ENCODE data around the gene ERI3. TPM values are rescaled to one million over a fixed set of nuclear protein-coding genes. Genes with fewer than 3 reads are reported as not detected.

The ERI3 gene
- total and polyA plus RNA-seq, 2 of the 4 experiments (the other 2 are of a cell fraction) = 56.6 to 70.9 TPM

DNA sequence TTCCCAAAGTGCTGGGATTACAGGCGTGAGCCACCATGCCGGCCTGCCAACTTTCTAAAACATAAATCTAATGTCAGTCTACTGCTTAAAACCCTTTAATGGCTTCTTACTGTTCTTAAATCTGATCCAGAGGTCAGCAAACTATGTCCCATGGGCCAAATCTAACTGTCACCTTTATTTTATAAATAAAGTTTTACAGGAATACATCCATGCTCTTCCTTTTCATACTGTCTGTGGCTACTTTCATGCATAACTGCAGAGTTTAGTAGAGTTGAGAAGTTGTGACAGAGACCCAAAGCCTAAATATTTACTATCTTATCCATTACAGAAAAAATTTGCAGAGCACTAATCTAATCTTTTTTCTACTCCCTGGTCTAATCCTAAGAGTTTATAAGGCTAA, 3.8 kb downstream of the ERI3 start:
- peaks cover 8% of the 10 kb centered on the region for H3K9me1 ChIP-seq (ENCODE audit: insufficient read depth, low read length)
- ATAC-seq (ENCODE audit: low read depth) (no peak), DNase-seq (no peak)
- peaks cover 3% of the 10 kb centered on the region for H3K4me1 ChIP-seq (ENCODE audit: control insufficient read depth, insufficient read depth, low read length)
- H2AK5ac ChIP-seq (ENCODE audit: low read depth, low read length) = no peak overlapping the region
- H4K20me1 ChIP-seq (ENCODE audit: insufficient read depth, low read length) = peaks cover 5% of the 10 kb centered on the region
- no peak overlapping the region for H2BK5ac ChIP-seq (ENCODE audit: low read depth, low read length, poor library complexity, severe bottlenecking)
- no peak overlapping the region for H2AFZ ChIP-seq (replicated peaks; ENCODE audit: low read length, poor library complexity)
- dilution Hi-C loops (cut with HindIII; ENCODE audit: low sequenced_read_pairs, unreplicated experiment) (no loop called here), in situ Hi-C loops (cut with MboI; ENCODE audit: low sequenced_read_pairs) (no loop called here), intact Hi-C loops (cut with micrococcal nuclease) (no loop called here)
- H2BK120ac ChIP-seq (ENCODE audit: low read depth, low read length) = no peak overlapping the region
- H3K14ac ChIP-seq (replicated peaks; ENCODE audit: low read depth, low read length) = no peak overlapping the region
- H3K4me2 ChIP-seq (ENCODE audit: low read depth, low read length) = no peak overlapping the region
- ChIA-PET POLR2A (ENCODE audit: unreplicated experiment) (no interaction called here), CTCF (no interaction called here)
- no peaks in the 10 kb centered on the region for H3K9me3 ChIP-seq (ENCODE audit: control insufficient read depth, insufficient read depth, low read length)
- no peak overlapping the region for H3K9ac ChIP-seq (ENCODE audit: low read depth, low read length)
- no peak overlapping the region for H2BK20ac ChIP-seq (ENCODE audit: low read depth, low read length)
- H3K4ac ChIP-seq (ENCODE audit: low read depth, low read length) = no peak overlapping the region
- H3K23ac ChIP-seq (ENCODE audit: low read depth, low read length) = no peak overlapping the region
- H3K27ac ChIP-seq (ENCODE audit: insufficient read depth, low read length) = no peak overlapping the region
- no peak overlapping the region for H2AK9ac ChIP-seq (replicated peaks; ENCODE audit: low read depth, low read length, poor library complexity)
- H4K91ac ChIP-seq (ENCODE audit: insufficient read depth, low read depth, low read length) = no peak overlapping the region
- no peak overlapping the region for H4K8ac ChIP-seq (ENCODE audit: low read depth in 2 of 2, low read length in 2 of 2)
- H3K36me3 ChIP-seq (ENCODE audit: control insufficient read depth, insufficient read depth, low read length) = no peaks in the 10 kb centered on the region
- H2BK15ac ChIP-seq (ENCODE audit: low read depth, low read length) = no peak overlapping the region
- no peak overlapping the region for H4K5ac ChIP-seq (ENCODE audit: low read depth, low read length)
- no peak overlapping the region for H3K4me3 ChIP-seq (ENCODE audit: insufficient read depth, low read depth, low read length)
- BruUV-seq (replicated peaks) = no TSS peak
- no peaks in the 10 kb centered on the region for H3K27me3 ChIP-seq (ENCODE audit: control insufficient read depth, insufficient read depth, low read length)
- TF ChIP-seq NFE2L2 (IDR thresholded peaks at IDR 0.05; ENCODE audit: low read depth, low read length) = no peak
- no peak for TF ChIP-seq RCOR1 (IDR thresholded peaks at IDR 0.05; ENCODE audit: insufficient replicate concordance, low read length)
- no peak for TF ChIP-seq RFX5 (IDR thresholded peaks at IDR 0.05; ENCODE audit: low read depth, low read length)
- TF ChIP-seq, protein P1, sequence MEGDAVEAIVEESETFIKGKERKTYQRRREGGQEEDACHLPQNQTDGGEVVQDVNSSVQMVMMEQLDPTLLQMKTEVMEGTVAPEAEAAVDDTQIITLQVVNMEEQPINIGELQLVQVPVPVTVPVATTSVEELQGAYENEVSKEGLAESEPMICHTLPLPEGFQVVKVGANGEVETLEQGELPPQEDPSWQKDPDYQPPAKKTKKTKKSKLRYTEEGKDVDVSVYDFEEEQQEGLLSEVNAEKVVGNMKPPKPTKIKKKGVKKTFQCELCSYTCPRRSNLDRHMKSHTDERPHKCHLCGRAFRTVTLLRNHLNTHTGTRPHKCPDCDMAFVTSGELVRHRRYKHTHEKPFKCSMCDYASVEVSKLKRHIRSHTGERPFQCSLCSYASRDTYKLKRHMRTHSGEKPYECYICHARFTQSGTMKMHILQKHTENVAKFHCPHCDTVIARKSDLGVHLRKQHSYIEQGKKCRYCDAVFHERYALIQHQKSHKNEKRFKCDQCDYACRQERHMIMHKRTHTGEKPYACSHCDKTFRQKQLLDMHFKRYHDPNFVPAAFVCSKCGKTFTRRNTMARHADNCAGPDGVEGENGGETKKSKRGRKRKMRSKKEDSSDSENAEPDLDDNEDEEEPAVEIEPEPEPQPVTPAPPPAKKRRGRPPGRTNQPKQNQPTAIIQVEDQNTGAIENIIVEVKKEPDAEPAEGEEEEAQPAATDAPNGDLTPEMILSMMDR (conservative IDR thresholded peaks at IDR 0.05; ENCODE audit: low read depth, low read length) = no peak
- TF ChIP-seq CEBPB (IDR thresholded peaks at IDR 0.05; ENCODE audit: low read depth, low read length) = no peak
- TF ChIP-seq, protein P2, sequence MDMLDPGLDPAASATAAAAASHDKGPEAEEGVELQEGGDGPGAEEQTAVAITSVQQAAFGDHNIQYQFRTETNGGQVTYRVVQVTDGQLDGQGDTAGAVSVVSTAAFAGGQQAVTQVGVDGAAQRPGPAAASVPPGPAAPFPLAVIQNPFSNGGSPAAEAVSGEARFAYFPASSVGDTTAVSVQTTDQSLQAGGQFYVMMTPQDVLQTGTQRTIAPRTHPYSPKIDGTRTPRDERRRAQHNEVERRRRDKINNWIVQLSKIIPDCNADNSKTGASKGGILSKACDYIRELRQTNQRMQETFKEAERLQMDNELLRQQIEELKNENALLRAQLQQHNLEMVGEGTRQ (IDR thresholded peaks at IDR 0.05; ENCODE audit: low read depth, low read length) = no peak
- WGBS, 2 experiments (ENCODE audit: extremely low coverage in 2 of 2, insufficient read length in 1 of 2) = no CpG with 5 or more reads among the region's 2 CpGs
- H3K18ac ChIP-seq (ENCODE audit: low read depth, low read length) = no peak overlapping the region
- H3K79me1 ChIP-seq (ENCODE audit: low read depth in 1 of 2, low read length in 2 of 2) = peaks cover 44 to 46% of the 10 kb centered on the region in 2 experiments
- no peak overlapping the region for H3K56ac ChIP-seq (ENCODE audit: extremely low read depth, insufficient read depth, low read length)

All from IMR-90 (cell line).